Stimulated activated CD4-positive, alpha-beta T cell treated with anti-CD3 and anti-CD28 coated beads, Interleukin-4, amount 100 ng/mL, for 48 hours (primary cell): ENCODE results near the gene EFCAB5.
"Not testable (repeated sequence)": the region's sequence is repeated elsewhere in the genome, so short reads cannot be mapped to it uniquely, and the experiment has no call there.

Source experiments
- DNase-seq, 2 donors: peaks; one replicate each; pipeline ENCODE4 v3.0.0-alpha.2; 2020; ENCODE audit warnings: low read depth in 2 of 2

Gene EFCAB5

DNA sequence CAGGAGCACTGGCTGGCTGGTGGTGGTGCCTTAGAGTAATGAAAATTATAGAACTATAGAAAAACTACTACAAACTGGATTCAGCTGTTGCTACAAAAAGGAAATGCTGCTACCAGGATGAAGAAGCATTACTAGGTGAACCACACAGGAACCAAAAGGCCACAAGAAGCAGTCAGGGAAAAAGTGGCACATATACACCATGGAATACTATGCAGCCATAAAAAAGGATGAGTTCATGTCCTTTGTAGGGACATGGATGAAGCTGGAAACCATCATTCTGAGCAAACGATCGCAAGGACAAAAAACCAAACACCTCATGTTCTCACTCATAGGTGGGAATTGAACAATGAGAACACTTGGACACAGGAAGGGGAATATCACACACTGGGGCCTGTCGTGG is 5.5 kb upstream of the EFCAB5 start:
- DNase-seq = not testable (repeated sequence)

DNA sequence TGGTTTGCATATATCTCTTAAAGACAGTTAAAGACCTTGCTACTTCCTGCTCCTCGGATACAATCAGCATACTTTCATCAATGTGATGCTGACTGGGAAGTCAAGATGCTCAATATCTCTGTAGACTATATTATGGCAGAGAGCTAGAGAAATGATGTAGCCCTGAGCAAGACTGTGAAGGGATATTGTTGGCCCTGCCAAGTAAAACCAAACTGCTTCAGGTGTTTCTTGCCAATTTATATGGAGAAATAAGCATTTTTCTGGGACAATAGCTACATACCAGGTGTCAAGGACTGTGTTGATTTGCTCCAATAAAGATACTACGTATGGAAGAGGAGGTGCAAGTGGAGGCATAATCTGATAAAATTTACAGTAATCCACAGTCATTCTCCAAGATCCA is 4.7 kb upstream of the EFCAB5 start:
- no peak for DNase-seq

DNA sequence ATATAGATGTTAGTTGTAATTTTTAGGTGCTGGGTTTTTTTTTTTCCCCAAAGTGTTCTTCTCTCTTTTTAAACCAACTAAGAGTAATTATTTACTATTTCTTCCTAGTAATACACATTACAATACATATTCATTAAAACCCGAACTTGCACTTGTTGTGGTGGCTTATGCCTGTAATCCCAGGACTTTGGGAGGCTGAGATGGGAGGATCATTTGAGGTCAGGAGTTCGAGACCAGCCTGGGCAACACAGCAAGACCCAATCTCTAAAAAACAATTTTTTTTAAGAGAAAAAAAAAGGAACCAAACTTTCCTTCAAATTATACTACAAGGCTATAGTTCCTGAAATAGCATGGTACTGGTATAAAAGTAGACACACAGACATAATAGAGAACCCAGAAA is 3.8 kb downstream of the EFCAB5 start:
- no peak for DNase-seq

DNA sequence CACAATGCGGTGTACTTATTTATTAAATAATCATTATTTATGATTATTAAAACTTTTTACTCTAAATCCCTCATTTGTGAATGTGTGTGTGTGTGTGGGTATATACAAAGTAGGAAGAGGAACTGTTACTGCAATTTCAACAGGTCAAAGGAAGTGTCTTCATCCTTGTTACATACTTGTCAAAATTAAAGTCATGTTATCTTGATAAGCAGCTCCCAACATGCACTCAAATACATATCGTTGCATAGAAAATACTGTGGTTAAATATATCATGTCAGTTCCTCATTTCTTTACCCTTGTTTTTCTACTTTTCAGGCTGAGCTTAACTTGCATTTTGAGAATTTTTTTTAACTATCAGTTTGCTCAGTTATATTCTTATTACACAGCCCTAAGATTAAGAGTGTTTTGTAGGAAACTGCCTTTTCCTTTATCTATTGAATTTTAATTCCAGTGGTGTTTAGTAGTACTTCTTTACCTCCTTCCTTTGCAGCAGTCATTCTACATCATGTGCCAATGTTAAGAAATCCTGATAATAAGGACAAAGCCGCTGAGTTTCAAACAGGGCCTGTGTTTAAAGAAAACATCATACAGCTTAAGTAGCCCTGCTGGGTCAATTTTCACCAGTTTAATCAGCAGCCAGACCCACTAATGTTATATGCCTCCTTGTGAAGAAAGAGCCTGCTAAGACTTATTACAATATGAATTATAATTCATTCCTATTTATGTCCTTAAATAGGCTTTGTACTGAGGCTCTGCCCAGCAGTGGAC is 7.2 kb downstream of the EFCAB5 start:
- no peak for DNase-seq

DNA sequence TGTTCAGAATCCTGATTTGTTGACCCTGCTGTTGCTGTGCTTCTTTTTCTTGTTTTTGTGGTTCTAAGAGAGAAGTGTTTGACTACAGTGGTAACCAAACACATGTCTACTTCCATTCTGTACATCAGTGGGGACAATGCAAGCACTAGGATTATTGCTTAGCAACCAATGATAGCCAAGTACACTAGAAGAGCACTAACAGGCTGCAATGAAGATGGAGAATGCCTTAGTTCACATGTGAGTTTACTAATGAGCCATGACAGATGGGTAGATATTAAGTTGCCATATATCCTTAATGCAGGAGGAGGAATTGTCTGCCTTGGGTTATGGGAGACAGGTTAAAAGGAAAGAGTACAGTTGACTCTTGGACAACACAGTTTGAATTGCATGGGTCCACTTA is 8.3 kb downstream of the EFCAB5 start:
- no peak for DNase-seq

DNA sequence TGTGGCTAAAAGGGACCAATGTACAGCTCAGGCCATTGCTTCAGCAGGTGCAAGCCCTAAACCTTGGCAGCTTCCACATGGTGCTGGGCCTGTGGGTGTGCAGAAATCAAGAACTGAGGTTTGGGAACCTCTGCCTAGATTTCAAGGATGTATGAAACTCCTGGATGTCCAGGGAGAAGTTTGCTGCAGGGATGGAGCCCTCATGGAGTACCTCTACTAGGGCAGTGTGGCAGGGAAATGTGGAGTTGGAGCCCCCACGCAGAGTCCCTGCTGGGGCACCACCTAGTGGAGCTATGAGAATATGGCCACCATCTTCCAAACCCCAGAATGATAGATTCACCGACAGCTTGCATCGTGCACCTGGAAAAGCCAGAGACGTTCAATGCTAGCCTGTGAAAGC is 13.0 kb downstream of the EFCAB5 start:
- no peak for DNase-seq

DNA sequence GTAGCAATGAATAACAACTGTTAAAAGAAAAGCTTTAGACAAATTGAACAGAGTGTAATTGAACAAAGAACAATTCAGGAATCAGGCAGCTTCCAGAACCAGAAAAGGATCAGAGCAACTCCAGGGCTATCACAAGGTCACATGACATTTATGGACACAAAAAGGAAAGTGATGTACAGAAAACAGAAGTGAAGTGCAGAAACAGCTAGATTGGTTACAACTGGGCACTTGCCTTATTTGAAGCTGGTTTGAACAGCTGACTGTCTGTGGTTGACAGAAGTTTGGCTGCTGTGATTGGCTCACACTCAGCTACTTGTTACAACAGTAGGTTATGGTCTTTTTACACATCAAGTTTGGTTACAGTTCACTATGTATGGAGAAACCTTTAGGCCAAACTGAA is 14.8 kb downstream of the EFCAB5 start:
- DNase-seq = no peak

DNA sequence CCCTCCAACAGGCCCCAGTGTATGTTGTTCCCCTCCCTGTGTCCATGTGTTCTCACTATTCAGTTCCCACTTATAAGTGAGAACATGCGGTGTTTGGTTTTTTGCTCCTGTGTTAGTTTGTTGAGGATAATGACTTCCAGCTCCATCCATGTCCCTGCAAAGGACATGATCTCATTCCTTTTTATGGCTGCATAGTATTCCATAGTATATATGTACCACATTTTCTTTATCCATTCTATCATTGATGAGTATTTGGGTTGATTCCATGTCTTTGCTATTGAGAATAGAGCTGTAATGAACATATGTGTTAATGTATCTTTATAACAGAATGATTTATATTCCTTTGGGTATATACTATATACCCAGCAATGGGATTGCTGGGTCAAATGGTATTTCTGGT is 16.1 kb downstream of the EFCAB5 start:
- DNase-seq = not testable (repeated sequence)

DNA sequence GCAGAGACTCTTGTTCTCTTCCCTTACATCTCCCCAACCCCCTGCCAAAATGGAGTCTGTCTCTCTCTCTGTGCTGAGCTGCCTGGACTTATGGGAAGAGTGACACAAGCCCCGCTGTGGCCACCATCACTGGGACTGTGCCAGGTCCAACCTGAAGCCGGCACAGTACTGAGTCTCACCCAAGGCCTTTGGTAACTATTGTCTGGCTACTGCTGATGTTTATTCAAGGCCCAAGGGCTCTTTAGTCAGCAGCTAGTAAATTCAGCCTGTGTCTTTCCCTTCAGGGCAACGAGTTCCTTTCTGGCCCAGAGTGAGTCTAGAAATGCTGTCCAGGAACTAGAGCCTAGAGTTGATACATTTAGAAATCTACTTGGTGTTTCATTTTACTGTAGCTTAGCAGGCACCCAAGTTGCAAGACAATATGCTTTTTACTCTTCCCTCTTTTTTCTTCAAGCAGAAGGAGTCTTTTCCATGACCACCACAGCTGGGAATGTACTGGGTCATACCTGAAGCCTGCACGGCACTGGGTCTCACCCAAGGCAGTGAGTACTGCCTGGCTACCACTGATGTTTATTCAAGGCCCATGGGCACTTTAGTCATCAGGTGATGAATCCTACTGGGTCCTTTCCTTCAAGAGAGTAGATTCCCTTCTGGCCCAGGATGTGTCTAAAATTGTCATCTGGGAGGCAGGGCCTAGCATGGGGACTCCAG is 17.7 kb downstream of the EFCAB5 start:
- no peak for DNase-seq

DNA sequence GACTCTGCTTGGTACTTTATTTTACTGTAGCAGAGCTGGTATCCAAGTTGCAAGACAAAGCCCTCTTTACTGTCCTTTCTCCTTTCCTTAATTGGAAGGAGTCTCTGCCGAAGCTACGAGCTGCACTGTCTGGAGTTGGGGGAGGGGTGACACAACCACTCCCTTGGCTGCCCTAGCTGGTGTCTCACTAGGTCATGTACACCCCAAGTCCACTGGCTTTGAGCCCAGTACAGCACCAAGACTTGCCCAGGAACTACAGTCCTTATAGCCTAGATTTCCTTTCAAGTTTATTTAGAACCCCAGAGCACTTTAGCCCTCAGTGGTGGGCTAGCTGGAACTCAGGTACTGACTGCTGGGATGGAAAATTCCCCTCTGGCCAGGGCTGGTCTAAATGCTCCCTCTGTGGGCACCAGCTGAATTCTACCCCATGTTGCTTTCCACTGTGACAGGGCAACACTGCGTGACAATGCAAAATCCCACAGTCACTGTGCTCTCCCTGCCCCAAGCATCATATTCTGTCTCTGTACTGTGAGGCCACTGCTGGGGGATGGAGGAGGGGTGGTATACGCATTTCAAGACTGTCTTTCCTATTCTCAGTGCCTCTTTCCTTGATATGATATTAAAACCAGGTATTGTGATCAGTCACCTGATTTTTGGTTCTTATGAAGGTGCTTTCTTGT is 18.4 kb downstream of the EFCAB5 start:
- DNase-seq = no peak

DNA sequence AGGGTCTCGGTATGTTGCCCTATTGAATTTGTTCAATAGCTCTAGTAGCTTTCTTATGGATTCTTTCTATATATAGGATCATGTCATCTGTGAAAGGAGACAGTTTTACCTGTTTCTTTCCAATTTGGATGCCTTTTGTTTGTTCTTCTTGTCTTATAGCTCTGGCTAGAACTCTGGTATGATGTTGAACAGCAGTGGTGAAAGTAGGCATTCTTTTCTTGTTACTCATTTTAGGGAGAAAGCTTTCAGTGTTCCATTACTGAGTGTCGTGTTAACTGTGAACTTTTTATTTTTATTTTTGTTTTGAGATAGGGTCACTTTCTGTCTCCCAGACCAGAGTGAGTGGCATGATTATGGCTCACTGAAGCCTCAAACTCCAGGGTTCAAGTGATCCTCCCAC is 21.2 kb downstream of the EFCAB5 start:
- DNase-seq = no peak

DNA sequence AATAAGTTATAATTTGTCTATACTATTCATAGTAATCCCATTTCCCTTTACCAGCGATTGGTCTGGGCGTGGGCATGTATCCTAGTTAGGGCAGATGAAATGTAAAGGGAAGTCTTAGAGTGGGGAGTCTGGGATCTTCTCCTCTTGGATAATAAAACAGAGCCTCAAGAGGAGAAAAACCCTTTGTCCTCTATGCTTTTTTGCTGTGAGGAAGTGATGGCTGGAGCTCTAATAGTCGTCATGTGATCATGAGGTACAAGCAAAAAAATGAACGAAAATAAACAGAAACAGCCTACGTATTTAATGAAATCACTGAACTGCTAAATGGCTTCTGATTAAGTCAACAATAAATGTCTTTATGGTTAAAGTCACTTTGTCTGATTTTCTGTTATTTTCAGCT is 26.8 kb downstream of the EFCAB5 start:
- no peak for DNase-seq

DNA sequence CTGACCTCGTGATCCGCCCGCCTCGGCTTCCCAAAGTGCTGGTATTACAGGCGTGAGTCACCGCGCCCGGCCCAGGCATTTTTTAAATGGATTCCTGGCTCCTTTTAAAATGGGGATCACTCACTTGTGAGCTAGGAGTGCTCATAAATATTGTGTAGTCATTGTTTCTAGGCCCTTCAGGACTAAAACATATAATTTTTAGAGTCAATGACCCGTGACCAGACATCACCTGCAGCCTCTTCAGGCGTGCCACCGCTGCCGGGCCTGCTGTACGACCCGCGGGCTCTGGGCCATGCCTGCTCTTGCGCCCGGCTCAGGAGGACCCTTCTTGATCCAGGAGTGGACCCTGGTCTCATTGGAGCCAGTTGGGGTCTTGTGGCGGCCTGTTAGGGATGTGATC is 30.8 kb downstream of the EFCAB5 start:
- DNase-seq = no peak

DNA sequence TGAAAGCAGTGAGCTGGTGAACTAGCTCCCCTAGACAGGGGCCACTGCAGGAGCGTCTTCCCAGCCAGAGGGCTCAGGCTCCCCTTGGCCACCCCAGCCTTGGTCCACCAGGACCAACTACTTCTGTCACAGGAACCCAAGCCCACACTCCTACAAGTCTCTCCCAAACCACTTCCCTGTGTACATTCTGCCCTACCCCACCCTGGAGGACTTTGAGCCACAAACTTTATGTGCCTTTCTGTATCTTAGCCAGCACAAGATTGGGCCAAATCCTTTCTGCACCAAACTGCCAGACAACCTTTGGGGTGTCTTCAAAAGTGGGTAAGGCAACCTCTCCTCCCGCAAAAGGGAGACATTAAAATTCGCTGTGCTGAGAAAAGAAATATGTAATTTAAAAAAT is 31.6 kb downstream of the EFCAB5 start:
- no peak for DNase-seq

DNA sequence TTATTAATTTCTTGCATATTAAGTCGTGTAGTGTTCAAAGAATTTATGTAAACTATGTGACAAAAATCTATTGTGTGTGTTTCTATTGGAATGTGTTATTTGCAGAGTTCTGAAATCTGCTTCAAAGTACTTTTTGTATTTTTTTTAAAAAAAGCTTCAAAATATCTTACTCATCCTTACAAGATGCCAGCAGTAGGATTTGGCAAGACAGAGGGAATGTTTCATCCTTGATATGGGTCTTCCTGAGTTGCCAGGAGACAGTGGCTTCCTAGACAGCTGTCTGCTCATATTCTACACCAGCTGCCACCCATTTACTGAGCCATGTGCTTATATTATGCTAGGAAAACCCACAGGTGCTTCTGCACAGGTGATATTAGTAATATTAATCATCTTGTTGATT is 36.4 kb downstream of the EFCAB5 start:
- no peak for DNase-seq

DNA sequence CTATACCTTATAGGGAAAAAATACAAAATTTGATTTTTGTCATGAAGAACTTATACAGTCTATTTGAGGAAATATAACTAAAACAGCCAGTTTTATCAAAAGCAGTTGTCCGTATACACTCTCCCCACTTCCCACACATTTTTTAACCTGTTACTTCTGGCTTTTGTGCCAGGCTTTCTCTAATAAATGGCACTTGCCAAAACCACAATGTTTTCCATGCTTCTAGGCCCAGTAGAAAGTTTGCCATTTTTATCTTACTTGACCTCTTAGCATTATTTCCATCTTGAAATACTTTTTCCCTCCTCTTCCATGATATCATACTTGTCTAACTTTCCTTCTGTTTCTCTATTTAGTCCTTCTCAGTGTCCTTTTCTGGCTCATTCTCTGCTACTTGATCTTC is 38.8 kb downstream of the EFCAB5 start:
- DNase-seq = no peak

DNA sequence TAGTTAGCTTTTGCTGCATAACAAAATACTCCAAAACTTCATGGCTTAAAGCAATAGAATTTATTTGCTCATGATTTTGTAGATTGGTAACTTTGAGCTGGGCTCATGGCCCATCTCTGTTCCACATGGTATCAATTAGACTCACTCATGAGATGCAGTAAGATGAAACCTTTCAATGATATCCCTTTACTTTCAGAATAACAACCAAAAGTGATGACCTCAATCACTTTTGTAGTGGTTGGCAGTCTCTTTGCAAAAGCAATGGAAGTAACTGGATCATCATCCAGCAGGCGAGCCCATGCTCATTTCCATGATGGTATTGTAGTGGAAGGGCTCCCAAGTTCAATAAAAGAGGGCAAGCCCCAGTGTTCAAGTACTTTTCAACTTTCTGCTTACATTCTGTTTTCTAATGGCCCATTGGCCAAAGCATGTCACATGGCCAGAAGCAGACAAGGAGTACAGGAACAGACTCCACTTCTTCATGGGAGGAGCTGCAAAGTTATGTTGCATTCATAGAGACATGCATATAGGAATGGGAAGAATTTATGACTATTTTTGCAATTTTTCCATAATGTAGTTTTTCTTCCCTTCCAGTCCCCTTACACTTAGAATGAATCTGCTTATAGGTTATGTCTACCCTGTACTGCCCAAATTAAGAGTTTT is 41.7 kb downstream of the EFCAB5 start:
- DNase-seq = no peak

DNA sequence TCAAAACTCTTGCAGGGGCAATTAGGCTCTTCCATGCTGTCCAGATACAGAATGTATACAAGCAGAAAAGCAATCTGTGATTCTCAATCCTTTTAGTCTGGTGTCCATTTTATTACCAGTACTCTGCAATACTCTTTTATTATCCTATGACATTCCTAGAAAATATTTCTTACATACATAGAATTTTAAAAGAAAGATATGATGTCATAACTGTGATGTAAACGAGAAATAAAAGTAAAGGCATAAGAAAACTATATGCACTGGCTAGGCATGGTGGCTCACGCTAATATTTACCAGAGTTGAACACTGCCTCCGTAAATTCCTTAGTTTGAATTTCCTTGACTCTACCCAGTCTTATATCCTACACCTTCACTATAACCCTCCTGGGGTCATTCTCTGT is 55.0 kb downstream of the EFCAB5 start:
- no peak for DNase-seq

DNA sequence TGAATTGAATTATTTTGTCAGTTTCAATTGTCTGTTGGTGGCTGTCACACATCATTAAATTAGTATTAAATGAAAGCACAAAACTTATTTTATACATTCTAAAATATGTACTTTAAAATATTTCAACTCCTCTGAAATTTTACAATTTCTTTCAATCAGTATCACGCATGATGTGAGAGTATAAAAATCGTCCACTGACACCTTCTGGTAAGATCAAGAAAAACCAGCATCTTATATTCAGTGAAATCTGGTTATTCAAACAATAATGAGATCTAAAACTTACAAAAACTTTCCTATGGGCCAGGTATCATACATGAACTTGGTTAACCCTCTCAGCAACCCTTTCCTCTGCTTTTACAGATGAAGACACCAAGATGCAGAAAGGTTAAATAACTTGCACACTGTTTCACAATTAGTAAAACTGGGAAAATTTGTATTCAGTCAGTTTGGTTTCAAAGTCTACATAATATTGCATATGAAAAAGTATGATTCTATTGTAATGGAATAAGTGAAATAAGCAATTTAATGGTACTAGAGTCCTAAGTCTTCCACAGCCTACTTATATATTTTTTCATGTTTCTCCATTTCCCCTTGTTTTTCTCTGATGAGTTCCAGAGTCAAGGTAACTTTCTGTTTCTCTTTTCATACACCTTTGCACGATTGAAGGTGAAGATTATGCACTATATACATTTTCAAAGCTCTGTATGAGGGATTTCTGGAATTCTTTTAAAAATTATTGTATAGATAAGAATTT is 58.7 kb downstream of the EFCAB5 start:
- DNase-seq = no peak

DNA sequence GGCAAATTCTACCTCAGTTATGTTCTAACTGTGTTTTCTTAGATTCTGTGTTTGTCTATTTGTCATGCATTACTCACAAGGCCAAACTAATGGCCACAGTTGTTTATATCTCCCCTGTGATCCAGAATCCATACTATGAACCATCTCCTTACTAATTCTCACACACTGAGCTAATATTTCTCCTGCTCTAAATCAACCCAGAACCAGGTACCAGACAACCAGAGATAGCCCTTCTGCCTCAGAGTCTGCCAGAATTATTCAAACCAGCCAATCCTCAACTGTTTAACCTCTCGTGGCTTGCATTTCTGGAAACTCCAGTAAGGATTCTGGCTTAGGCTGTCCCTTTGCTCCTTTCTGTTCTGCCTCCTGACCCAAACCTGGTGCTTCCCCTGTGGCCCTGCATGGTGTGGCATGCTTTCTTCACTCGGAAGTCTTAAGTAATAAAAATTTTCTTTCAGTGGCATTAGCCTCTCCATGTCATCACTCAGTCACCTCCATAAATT is 59.4 kb downstream of the EFCAB5 start:
- no peak for DNase-seq

DNA sequence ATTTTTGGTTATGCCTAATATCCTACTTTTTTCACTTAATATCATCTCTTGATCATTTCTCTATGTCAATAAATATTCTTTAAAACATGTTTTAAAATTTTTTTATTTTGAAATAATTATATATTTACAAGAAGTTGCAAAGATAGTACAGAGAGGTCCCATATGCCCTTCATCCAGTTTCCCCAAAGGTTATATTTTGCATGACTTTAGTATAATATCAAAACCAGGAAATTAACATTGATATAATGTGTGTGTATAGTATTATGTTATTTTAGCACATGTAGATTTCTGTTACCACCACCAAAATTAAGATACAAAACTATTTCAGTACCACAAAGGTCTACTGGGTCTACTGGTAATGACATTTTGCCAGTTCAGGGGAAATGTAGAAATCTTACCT is 60.7 kb downstream of the EFCAB5 start:
- DNase-seq = no peak
